Retinal pigment epithelial cell (primary cell): ENCODE data around the gene BEND7.

Experiments used
- DNase-seq: peaks from one replicate; pipeline ENCODE4 v3.0.0-alpha.2; 2010; ENCODE audit warnings: low read depth
- H3K4me3 ChIP-seq: 2 replicates; pipeline ENCODE4 v1.5.1; 2011; ENCODE audit warnings: mild to moderate bottlenecking, low read length, control low read depth, moderate library complexity
- TF ChIP-seq, protein P1 (sequence below): conservative IDR thresholded peaks from 2 replicates; pipeline ENCODE4 v1.5.1; 2011; ENCODE audit warnings: low read depth, low read length, control low read depth, inconsistent platforms

BEND7 gene

DNA sequence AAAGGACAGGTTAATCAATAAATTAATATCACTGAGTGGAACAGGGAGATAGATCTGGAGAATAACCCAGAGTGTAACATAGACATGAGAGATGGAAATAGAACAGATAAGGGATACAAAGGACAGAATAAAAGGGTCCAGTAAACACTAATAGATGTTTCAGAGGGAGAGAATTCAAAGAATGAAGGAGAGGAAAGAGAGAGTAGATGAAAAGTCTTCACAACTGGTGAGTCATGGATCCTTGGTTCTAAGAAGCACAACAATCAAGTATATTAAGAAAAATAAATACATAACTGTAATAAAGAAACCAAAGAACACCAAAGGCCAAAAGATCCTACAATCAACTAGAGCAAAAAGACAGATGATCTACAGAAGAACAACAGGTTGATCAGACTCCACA lies 66.3 kb downstream of the BEND7 start:
- TF ChIP-seq, protein P1, sequence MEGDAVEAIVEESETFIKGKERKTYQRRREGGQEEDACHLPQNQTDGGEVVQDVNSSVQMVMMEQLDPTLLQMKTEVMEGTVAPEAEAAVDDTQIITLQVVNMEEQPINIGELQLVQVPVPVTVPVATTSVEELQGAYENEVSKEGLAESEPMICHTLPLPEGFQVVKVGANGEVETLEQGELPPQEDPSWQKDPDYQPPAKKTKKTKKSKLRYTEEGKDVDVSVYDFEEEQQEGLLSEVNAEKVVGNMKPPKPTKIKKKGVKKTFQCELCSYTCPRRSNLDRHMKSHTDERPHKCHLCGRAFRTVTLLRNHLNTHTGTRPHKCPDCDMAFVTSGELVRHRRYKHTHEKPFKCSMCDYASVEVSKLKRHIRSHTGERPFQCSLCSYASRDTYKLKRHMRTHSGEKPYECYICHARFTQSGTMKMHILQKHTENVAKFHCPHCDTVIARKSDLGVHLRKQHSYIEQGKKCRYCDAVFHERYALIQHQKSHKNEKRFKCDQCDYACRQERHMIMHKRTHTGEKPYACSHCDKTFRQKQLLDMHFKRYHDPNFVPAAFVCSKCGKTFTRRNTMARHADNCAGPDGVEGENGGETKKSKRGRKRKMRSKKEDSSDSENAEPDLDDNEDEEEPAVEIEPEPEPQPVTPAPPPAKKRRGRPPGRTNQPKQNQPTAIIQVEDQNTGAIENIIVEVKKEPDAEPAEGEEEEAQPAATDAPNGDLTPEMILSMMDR: no peak
- no peak for DNase-seq
- no peak overlapping the region for H3K4me3 ChIP-seq

DNA sequence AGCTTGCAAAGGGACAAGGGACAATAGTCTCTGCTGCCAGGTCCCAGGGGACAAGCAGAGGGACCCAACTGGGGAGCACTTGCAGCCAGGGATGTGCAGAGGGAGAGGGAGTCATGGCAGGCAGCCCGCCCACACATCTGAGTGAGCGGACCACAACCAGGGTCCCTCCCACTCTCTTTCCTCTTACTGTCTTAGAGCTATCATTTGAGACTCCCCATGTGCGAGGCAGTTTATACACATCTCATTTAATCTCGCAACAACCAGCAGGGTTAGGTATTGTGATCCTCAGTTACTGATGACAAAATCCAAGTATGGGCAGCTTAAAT lies 70.2 kb downstream of the BEND7 start:
- TF ChIP-seq, protein P1: no peak
- no peak for DNase-seq
- no peak overlapping the region for H3K4me3 ChIP-seq

DNA sequence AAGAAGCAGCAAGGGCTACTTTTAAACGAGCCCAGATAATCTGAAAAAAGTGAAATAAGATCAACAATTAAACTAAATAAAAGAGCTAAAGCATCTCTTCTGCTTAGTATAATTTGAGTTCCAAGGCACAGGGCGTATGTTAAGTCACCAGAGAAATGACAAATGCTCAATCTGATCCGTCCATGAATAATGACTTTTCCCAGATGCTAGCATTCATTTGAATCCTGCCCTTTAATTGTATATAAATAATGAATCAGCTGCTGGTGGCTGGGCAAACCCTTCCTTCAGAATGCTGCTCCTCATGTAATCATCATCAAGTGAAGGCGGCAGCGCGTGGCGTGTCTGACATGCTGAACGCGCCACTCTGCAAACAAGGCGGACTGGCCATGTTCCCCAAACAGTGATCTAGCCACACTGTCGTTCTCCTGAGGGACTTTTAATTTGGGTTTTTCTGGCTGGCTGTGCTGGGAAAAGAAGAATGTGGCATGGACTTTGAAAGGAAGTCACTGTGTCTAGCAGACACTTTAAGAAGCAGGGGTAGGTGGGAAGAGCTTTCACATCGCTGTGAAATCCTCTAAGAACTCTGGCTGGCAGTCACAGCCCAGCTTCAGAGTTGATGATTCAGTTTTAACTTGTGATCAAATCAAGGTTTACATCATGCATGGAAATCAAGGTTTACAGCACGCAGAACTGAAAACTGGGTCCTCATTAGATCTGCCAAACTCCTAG lies 70.7 kb downstream of the BEND7 start:
- no peak for DNase-seq
- H3K4me3 ChIP-seq: no peak overlapping the region
- TF ChIP-seq, protein P1: no peak

DNA sequence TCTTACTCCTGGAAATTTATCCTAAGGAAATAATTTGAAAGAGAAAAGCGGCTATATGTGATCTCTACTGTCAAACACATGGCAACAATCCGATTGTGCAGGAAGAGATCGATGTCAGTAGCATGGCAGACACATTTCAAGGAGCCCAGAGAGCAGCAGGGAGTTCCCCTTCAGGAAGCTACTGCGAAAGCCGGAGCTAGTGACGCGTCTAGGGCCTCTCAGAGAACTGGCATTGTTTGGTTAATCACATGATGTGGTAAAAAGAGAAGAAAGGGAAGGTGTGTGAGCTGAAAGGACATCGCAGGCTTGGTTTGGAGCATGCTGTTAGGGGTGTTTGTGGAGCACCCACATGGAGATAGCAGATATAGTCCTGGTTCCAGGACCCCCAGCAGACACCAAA lies 74.9 kb downstream of the BEND7 start:
- DNase-seq: no peak
- TF ChIP-seq, protein P1: no peak
- H3K4me3 ChIP-seq: no peak overlapping the region

DNA sequence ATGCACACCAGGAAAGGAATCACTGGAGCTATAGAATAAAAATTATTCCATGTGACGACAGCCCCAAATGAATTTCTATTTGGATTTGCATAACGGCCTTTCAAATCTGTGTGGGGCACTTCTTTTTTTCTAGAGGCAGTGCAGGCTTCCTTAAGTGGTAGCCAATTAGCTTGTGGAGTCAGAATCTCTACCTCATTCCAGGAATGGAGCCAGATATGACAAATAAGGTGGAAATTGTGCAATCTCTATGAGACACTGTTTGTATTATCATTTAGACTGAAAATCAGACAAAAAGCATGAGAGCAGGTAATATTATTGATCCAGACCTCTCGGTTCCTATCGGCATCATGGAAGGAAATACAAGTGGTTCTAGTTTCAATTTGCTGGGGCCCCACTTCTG lies 78.7 kb downstream of the BEND7 start:
- H3K4me3 ChIP-seq: no peak overlapping the region
- TF ChIP-seq, protein P1: no peak
- no peak for DNase-seq

DNA sequence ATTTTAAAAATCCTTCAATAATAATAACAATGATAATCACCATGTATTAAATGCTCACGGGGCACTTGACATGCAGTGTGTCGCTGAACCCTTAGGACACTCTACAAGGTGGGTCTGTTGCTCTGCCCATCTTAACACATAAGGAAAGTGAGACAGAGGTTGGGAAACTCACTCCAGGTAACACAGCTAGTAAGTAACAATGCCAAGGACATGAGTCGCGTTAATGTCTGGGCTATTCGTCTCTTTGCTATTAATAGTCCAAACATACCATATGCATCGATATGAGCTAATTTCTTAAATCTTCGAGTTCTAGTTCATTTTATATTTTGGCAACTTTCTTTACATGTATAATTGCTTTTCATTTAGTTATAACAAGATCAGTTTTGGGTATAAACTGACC lies 79.5 kb downstream of the BEND7 start:
- no peak for DNase-seq
- TF ChIP-seq, protein P1: no peak
- H3K4me3 ChIP-seq: no peak overlapping the region

DNA sequence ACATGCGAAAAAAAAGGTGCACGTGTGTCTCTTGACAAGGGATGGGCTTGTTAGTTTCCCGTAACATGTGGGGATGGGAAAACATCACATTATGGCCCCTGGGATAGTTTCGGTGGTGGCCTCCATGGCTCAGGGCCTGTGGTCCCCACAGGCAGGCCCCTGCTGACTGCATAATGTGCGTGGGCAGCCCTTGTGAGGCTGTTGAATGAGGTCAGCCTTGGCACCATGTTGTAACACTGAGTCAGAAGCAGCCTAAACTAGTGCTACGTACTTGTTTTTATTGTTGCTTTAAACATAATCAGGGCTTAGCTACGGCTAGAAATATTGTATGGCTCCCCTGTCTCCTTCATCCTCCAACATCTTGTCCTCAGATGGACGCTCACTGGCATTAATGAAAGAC lies 80.6 kb downstream of the BEND7 start:
- TF ChIP-seq, protein P1: no peak
- DNase-seq: no peak
- no peak overlapping the region for H3K4me3 ChIP-seq
